ENCODE data around the gene ADCYAP1R1. TPM values are rescaled to one million over a fixed set of nuclear protein-coding genes. Genes with fewer than 3 reads are reported as not detected.

Gene ADCYAP1R1
- total RNA-seq (2022; extraction: Qiagen RNA extraction), result 0.02 to 0.07 TPM (median 0.06 TPM) in 5 replicates

GRCh38 chr7:31051598-31052486, at the start of gene ADCYAP1R1:
Gene ADCYAP1R1 (plus strand): TSS chr7:31052308. CDS start chr7:31063265, 10,957 bp downstream.

Other genes with a start within 250 kb of the ADCYAP1R1 start
- 0.32 to 0.62 TPM (median 0.39 TPM) in 5 replicates for gene AQP1, start 140.5 kb upstream of the ADCYAP1R1 start, total RNA-seq (2022; extraction: Qiagen RNA extraction)
- 0.06 TPM in 1 of 5 replicates, not detected in the others for gene GHRHR, start 88.4 kb upstream of the ADCYAP1R1 start, total RNA-seq (2022; extraction: Qiagen RNA extraction)

Data from A549 treated with dexamethasone at 1 μM for 4 hours (cell line).